A549 treated with AZD9567 at 1 μM for 4 hours (cell line): Measurements from ENCODE around the gene IFNA2. TPM values are rescaled to one million over a fixed set of nuclear protein-coding genes. Genes with fewer than 3 reads are reported as not detected.

Source experiments
- total RNA-seq: library from RNA; stranded (reverse); fragments of 200-300 nt; extraction: Qiagen RNA extraction; gene quantifications from 5 replicates; pipeline ENCODE4 v1.2.3, GENCODE V29; 2022; ENCODE audit not compliant: insufficient read depth

Gene IFNA2
- total RNA-seq: not detected in 5 replicates

DNA sequence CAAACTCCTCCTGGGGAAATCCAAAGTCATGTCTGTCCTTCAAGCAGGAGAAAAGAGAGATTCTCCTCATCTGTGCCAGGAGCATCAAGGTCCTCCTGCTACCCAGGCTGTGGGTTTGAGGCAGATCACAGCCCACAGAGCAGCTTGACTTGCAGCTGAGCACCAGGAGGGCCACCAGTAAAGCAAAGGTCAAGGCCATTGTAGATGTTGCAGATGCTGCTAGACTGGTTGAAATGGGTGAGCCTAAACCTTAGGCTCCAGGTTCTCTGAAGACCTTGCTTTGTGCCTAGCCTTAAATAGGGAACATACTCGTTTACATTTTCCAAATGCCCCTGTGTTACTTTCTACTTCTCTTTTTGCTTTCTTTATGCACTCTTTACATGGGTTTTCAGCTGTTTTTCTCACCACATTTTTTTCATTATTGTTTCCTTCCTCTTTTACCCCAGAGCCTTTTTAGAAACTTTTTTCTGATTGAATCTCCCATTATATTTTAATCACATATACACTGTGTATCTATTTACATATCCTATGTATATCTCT lies at the start of gene IFNA2:
TSS of gene IFNA2 (minus strand) at position 268 of the 540 bp plus-strand sequence. CDS start at position 199, 69 bp downstream.

DNA sequence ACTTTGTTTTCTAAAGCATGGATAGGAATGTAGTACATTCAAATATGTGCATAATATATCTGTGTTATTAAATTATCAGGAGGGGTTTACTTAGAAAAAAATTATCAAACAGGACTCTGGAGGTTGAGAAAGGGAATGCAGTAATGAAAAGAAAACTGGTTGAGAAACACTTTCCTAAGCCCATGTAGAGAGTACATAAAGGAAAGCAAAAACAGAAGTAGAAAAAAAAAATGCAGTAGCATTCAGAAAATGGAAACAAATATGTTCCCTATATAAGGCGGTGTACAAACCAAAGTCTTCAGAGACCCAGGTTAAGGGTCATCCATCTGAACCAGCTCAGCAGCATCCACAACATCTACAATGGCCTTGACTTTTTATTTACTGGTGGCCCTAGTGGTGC lies 23.6 kb upstream of the IFNA2 start, which contains the start of gene IFNA8:
TSS of gene IFNA8 (plus strand) at position 301 of the 400 bp plus-strand sequence. CDS start at position 361, 60 bp downstream.

DNA sequence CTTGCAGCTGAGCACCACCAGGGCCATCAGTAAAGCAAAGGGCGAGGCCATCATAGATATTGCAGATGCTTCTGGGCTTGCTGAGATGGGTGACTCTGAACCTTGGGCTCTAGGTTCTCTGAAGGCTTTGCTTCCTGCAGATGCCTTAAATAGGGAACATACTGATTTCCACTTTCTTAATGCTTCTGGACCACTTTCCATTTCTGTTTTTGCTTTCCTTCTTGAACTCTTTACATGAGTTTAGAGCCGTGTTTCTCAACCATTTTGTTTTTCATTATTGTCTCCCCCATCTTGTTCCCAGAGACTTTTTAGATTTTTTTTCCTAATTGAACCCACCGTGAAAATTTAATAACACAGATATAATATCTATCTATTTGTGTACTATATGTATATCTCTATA lies 17.2 kb downstream of the IFNA2 start, which contains the start of gene IFNA13:
TSS of gene IFNA13 (minus strand) at position 101 of the 400 bp plus-strand sequence. CDS start at position 54, 47 bp downstream.

DNA sequence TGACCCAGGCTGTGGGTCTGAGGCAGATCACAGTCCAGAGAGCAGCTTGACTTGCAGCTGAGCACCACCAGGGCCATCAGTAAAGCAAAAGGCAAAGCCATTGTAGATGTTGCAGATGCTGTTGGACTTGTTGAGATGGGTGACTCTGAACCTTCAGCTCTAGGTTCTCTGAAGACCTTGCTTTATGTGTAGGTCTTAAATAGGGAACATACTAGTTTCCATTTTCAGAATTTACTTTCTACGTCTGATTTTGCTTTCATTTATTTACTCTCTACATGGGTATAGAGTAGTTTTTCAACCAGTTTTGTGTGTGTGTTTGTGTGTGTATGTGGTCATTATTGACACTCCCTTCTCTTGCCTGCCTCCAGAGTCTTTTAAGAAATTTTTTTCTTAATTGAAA lies 34.4 kb downstream of the IFNA2 start, which contains the start of gene IFNA6:
TSS of gene IFNA6 (minus strand) at position 101 of the 400 bp plus-strand sequence. CDS start at position 101, 0 bp downstream.

DNA sequence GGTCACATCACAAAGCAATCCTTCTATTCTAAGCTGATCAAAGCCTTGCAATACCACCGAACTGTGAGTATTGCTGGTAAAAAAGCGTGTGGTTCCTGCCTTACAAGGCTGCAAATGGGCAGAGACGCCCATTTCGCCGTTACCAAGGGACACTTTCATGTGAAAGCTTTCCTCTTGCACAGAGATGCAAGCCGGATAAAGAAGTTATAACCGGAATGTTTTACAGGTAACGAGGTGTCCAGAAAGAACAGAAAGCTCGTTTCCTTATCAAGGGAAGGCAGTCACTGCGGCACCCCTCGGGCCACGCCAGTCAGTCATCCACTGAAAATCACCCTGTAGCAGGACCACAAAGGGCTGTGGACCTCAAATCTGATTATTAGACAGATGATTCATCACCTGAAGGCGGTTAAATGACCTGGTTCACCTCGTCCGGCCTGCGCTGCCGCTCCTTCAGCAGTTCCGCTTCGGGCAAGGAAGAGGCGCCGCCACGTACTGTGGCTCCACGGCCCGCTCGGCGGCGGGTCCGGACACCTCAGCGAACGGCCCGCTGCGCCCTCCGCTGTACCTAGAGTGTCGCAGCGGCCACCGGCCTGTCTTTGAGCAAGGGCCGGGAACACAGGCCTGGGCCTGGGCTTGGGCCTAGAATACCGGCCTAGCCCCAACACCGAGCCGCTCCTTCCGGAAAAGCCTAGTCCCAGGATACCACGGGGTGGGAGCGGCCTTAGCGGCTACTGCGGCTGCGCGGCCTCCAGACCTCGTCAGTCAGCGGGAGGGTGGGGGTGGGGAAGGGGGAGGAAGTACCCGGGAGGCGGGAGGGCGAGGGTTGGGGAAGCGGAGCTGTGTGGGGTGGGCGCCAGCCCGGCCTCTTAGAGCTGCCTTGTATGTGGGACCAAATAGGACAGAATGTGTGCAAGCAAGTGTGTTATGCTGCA lies 50.2 kb downstream of the IFNA2 start, which contains the start of gene KLHL9:
TSS of gene KLHL9 (minus strand) at position 704 of the 932 bp plus-strand sequence. CDS start at position 159, 545 bp downstream.

Other genes starting within 250 kb of the IFNA2 start
- gene IFNW1, start 243.6 kb downstream of the IFNA2 start, total RNA-seq: not detected in 5 replicates
- gene IFNA21, start 218.7 kb downstream of the IFNA2 start, total RNA-seq: not detected in 5 replicates
- gene IFNA4, start 197.8 kb downstream of the IFNA2 start, total RNA-seq: not detected in 5 replicates
- gene IFNA7, start 183.2 kb downstream of the IFNA2 start, total RNA-seq: not detected in 5 replicates
- not detected in 5 replicates for gene IFNA10, start 178.3 kb downstream of the IFNA2 start, total RNA-seq
- gene IFNA16, start 168.1 kb downstream of the IFNA2 start, total RNA-seq: not detected in 5 replicates
- gene IFNA17, start 157.2 kb downstream of the IFNA2 start, total RNA-seq: not detected in 5 replicates
- not detected in 5 replicates for gene IFNA14, start 145.4 kb downstream of the IFNA2 start, total RNA-seq
- gene IFNA5, start 80.1 kb downstream of the IFNA2 start, total RNA-seq: not detected in 5 replicates
- gene KLHL9, start 50.0 kb downstream of the IFNA2 start, total RNA-seq: 13.9 to 17.9 TPM (median 17.6 TPM) in 5 replicates
- gene IFNA6, start 34.5 kb downstream of the IFNA2 start, total RNA-seq: not detected in 5 replicates
- gene IFNA13, start 17.3 kb downstream of the IFNA2 start, total RNA-seq: not detected in 5 replicates
- gene IFNA8, start 23.7 kb upstream of the IFNA2 start, total RNA-seq: not detected in 5 replicates
- not detected in 5 replicates for gene IFNA1, start 55.0 kb upstream of the IFNA2 start, total RNA-seq
- 1.2 to 1.4 TPM (median 1.3 TPM) in 4 of 5 replicates, not detected in the other for gene IFNE, start 96.9 kb upstream of the IFNA2 start, total RNA-seq